Upper lobe of left lung (tissue), 4 donors: ENCODE data around the gene SERPINA6.

ENCODE experiments used
- POLR2AphosphoS5 ChIP-seq, 2 donors: sonication (generic); formaldehyde crosslinking; IDR thresholded peaks; one replicate each; pipeline ENCODE4 v1.5.1; 2017; ENCODE audit warnings: antibody characterized with exemption in 2 of 2
- TF ChIP-seq, protein P1 (sequence below), 6 experiments: fragments of 450-650 bp in 4 of 6; fragments of 200-600 bp in 2 of 6; sonication (generic) in 2 of 6; IDR thresholded peaks; one replicate each; pipeline ENCODE4 v1.5.1; 2016 to 2019; ENCODE audit warnings: antibody characterized with exemption in 6 of 6

DNA sequence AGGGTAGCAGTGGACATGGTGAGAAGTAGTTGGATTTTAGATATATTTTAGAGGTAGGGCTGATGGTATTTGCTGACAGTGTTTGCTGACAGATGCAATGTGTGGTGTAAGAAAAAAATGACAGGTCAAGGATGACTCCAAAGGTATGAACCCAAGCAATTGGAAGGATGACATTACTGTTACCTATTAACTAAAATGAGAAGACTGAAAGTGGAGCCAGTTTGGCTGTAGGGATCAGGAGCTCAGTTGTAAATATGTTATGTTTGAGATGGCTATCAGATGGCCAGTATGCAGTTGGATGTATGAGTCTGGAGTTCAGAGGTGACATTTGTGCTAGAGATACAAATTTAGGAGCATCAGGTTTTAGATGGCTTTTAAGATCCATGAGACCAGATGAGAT is 17.4 kb upstream of the SERPINA6 start:
- TF ChIP-seq, protein P1, sequence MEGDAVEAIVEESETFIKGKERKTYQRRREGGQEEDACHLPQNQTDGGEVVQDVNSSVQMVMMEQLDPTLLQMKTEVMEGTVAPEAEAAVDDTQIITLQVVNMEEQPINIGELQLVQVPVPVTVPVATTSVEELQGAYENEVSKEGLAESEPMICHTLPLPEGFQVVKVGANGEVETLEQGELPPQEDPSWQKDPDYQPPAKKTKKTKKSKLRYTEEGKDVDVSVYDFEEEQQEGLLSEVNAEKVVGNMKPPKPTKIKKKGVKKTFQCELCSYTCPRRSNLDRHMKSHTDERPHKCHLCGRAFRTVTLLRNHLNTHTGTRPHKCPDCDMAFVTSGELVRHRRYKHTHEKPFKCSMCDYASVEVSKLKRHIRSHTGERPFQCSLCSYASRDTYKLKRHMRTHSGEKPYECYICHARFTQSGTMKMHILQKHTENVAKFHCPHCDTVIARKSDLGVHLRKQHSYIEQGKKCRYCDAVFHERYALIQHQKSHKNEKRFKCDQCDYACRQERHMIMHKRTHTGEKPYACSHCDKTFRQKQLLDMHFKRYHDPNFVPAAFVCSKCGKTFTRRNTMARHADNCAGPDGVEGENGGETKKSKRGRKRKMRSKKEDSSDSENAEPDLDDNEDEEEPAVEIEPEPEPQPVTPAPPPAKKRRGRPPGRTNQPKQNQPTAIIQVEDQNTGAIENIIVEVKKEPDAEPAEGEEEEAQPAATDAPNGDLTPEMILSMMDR (IDR thresholded peaks at IDR 0.05), result no peak
- TF ChIP-seq POLR2AphosphoS5 (IDR thresholded peaks at IDR 0.05), result no peak
